Cerebellar nuclear complex (tissue), 1 donor: ENCODE results near the gene AHNAK.
"Not testable (repeated sequence)": the region's sequence is repeated elsewhere in the genome, so short reads cannot be mapped to it uniquely, and the experiment has no call there.

Source experiments
- DNase-seq, 2 experiments: peaks; one replicate each; lab custom pipeline; 2025; lab: John Stamatoyannopoulos, UW

The AHNAK gene

GRCh38 chr11:62516736-62517371 lies 29.8 kb downstream of the AHNAK start:
- DNase-seq, result no peak

GRCh38 chr11:62514151-62514550 lies 32.5 kb downstream of the AHNAK start:
- DNase-seq, result no peak

- DNase-seq, result no peak
Measured at GRCh38 chr11:62513626-62514025, 33.0 kb downstream of the AHNAK start.

GRCh38 chr11:62512961-62513360 lies 33.6 kb downstream of the AHNAK start:
- DNase-seq, result no peak

GRCh38 chr11:62508336-62509058 lies 38.1 kb downstream of the AHNAK start:
- DNase-seq, result no peak

GRCh38 chr11:62507125-62507422 lies 39.5 kb downstream of the AHNAK start:
- DNase-seq, result no peak

- no peak for DNase-seq
Measured at GRCh38 chr11:62506413-62507124, 40.0 kb downstream of the AHNAK start.

- DNase-seq, result no peak
Measured at GRCh38 chr11:62505440-62506091, 41.0 kb downstream of the AHNAK start.

GRCh38 chr11:62505059-62505439 lies 41.6 kb downstream of the AHNAK start:
- no peak for DNase-seq

GRCh38 chr11:62504158-62504973 lies 42.2 kb downstream of the AHNAK start:
- DNase-seq, result no peak

- DNase-seq, result no peak
Measured at GRCh38 chr11:62502030-62502730, 44.4 kb downstream of the AHNAK start.

- DNase-seq, result no peak
Measured at GRCh38 chr11:62501432-62501891, 45.1 kb downstream of the AHNAK start.

GRCh38 chr11:62500650-62501030 lies 46.0 kb downstream of the AHNAK start:
- DNase-seq, result no peak

GRCh38 chr11:62499944-62500649 lies 46.5 kb downstream of the AHNAK start:
- no peak for DNase-seq

GRCh38 chr11:62499311-62499943 lies 47.2 kb downstream of the AHNAK start:
- not testable (repeated sequence) for DNase-seq

GRCh38 chr11:62498492-62499286 lies 47.9 kb downstream of the AHNAK start:
- DNase-seq, result no peak

GRCh38 chr11:62498031-62498430 lies 48.6 kb downstream of the AHNAK start:
- DNase-seq, result no peak

- DNase-seq, result no peak
Measured at GRCh38 chr11:62497132-62497801, 49.3 kb downstream of the AHNAK start.

GRCh38 chr11:62496676-62497075 lies 49.9 kb downstream of the AHNAK start:
- no peak for DNase-seq
